IMR-90 (cell line): ENCODE measurements around the gene OGFOD3.

Source experiments
- BHLHE40 ChIP-seq: fragments of 150-350 bp; IDR thresholded peaks from 2 replicates; pipeline ENCODE4 v1.6.1; 2016; ENCODE audit warnings: mild to moderate bottlenecking, low read depth, low read length
- CEBPB ChIP-seq: IDR thresholded peaks from 2 replicates; pipeline ENCODE4 v1.6.1; 2012; ENCODE audit warnings: low read depth, low read length, improper control_type of control experiment
- CHD1 ChIP-seq: IDR thresholded peaks from 2 replicates; pipeline ENCODE4 v1.6.1; 2012; ENCODE audit warnings: low read depth, low read length, improper control_type of control experiment
- CTCF ChIP-seq: conservative IDR thresholded peaks from 2 replicates; pipeline ENCODE4 v1.5.1; 2012; ENCODE audit warnings: mild to moderate bottlenecking, low read depth, low read length, improper control_type of control experiment
- ELK1 ChIP-seq: fragments of 150-350 bp; IDR thresholded peaks from 2 replicates; pipeline ENCODE4 v1.6.1; 2016; ENCODE audit warnings: low read depth, mild to moderate bottlenecking, low read length, moderate library complexity, borderline replicate concordance
- FOS ChIP-seq: fragments of 150-350 bp; IDR thresholded peaks from 2 replicates; pipeline ENCODE4 v1.6.1; 2016; ENCODE audit warnings: low read depth, low read length
- MAFK ChIP-seq: IDR thresholded peaks from 2 replicates; pipeline ENCODE4 v1.6.1; 2012; ENCODE audit warnings: low read depth, low read length, improper control_type of control experiment
- MAZ ChIP-seq: IDR thresholded peaks from 2 replicates; pipeline ENCODE4 v1.6.1; 2012; ENCODE audit warnings: low read depth, mild to moderate bottlenecking, low read length, improper control_type of control experiment, moderate library complexity, borderline replicate concordance
- POLR2A ChIP-seq: IDR thresholded peaks from 2 replicates; pipeline ENCODE4 v1.6.1; 2012; ENCODE audit warnings: mild to moderate bottlenecking, low read depth, low read length
- RAD21 ChIP-seq: IDR thresholded peaks from 2 replicates; pipeline ENCODE4 v1.6.1; 2012; ENCODE audit warnings: low read length, improper control_type of control experiment
- RCOR1 ChIP-seq: IDR thresholded peaks from 2 replicates; pipeline ENCODE4 v1.6.1; 2012; ENCODE audit warnings: mild to moderate bottlenecking, low read length, improper control_type of control experiment; ENCODE audit not compliant: insufficient replicate concordance
- RFX5 ChIP-seq: IDR thresholded peaks from 2 replicates; pipeline ENCODE4 v1.8.0; 2012; ENCODE audit warnings: low read depth, mild to moderate bottlenecking, low read length, moderate library complexity
- SMC3 ChIP-seq: fragments of 150-350 bp; IDR thresholded peaks from 2 replicates; pipeline ENCODE4 v1.6.1; 2016; ENCODE audit warnings: low read depth, mild to moderate bottlenecking, antibody characterized with exemption, low read length, moderate library complexity
- USF2 ChIP-seq: fragments of 150-350 bp; IDR thresholded peaks from 2 replicates; pipeline ENCODE4 v1.6.1; 2017; ENCODE audit warnings: mild to moderate bottlenecking, antibody characterized with exemption, low read length, low read depth

GRCh38 chr17:82444284-82444893, 26.0 kb upstream of the OGFOD3 start:
- no peak for TF ChIP-seq CTCF
- no peak for TF ChIP-seq USF2
- no peak for TF ChIP-seq RAD21
- no peak for TF ChIP-seq SMC3
- TF ChIP-seq POLR2A, result no peak
- TF ChIP-seq ELK1, result no peak
- no peak for TF ChIP-seq MAFK
- TF ChIP-seq CEBPB, result no peak
- TF ChIP-seq RCOR1, result no peak
- no peak for TF ChIP-seq MAZ
- TF ChIP-seq BHLHE40, result no peak
- TF ChIP-seq RFX5, result no peak
- TF ChIP-seq CHD1, result no peak
- TF ChIP-seq FOS, result no peak
